HCT116 (cell line): ENCODE results near the gene ENO2.

Experiments
- EZH2phosphoT487 ChIP-seq: fragments of 200-600 bp; IDR thresholded peaks from 2 replicates; pipeline ENCODE4 v1.6.1; 2018; ENCODE audit warnings: antibody characterized with exemption, borderline replicate concordance
- FOSL1 ChIP-seq: IDR thresholded peaks from 2 replicates; pipeline ENCODE4 v1.6.1; 2012; ENCODE audit warnings: low read depth
- POLR2A ChIP-seq: IDR thresholded peaks from 2 replicates; pipeline ENCODE4 v1.7.0; 2011; ENCODE audit warnings: borderline replicate concordance; ENCODE audit not compliant: insufficient read depth, insufficient read length; ENCODE audit errors: extremely low read depth
- POLR2AphosphoS5 ChIP-seq: IDR thresholded peaks from 2 replicates; pipeline ENCODE4 v1.6.1; 2011; ENCODE audit warnings: mild to moderate bottlenecking, low read depth, low read length, moderate library complexity
- RAD21 ChIP-seq: IDR thresholded peaks from 2 replicates; pipeline ENCODE4 v1.6.1; 2012; ENCODE audit warnings: low read depth, mild to moderate bottlenecking
- TF ChIP-seq, protein P1 (sequence below): IDR thresholded peaks from 2 replicates; pipeline ENCODE4 v1.6.1; 2012
- TF ChIP-seq, protein P2 (sequence below), 3 experiments: fragments of 200-600 bp in 1 of 3; sonication (generic) in 1 of 3; IDR thresholded peaks in 2 of 3; conservative IDR thresholded peaks in 1 of 3; 2 replicates each; pipeline ENCODE4 v1.5.1; 2012 to 2017; ENCODE audit warnings: low read depth in 2 of 3, low read length in 2 of 3, antibody characterized with exemption in 1 of 3, borderline replicate concordance in 1 of 3, control low read depth in 1 of 3, mild to moderate bottlenecking in 1 of 3, mixed read lengths in 1 of 3, mixed run types in 1 of 3, moderate library complexity in 1 of 3; ENCODE audit not compliant: insufficient read depth in 1 of 3

DNA sequence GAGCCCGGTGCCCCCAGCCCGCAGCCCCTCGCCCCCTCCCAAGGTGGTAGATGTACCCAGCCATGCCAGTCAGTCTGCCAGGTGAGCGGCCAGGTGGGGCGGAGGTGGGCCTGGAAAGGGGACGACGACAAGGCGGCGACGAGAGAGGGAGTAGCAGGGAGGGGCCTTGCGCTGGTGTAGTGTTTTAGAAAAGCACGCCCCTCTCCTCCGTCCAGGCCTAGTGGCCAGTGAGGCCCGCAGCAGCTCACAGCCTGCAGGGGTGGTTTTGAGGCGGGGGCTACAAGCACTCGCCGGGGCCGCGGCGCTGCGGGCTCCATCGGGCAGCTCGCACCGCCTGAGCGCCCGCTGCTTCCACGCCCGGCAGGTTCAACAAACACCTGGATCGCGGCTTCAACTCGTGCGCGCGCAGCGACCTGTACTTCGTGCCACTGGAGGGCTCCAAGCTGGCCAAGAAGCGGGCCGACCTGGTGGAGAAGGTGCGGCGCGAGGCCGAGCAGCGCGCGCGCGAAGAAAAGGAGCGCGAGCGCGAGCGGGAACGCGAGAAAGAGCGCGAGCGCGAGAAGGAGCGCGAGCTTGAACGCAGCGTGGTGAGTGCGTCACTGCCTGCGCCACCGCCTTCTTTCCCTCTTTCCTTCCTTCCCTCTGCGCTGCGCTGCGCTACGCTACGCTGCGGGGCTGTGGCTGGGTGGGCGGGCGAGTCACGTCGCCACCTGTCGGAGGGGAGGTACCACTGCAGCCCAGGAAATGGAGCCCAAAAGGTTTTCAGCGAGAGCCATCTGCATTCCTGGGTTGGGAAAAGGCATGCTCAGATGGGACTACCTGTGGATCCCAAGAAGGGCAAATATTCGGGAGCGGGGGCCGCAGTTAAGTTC is 23.3 kb downstream of the ENO2 start:
- no peak for TF ChIP-seq RAD21
- TF ChIP-seq, protein P1, sequence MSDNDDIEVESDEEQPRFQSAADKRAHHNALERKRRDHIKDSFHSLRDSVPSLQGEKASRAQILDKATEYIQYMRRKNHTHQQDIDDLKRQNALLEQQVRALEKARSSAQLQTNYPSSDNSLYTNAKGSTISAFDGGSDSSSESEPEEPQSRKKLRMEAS = no peak
- no peak for TF ChIP-seq FOSL1
- TF ChIP-seq, protein P2, sequence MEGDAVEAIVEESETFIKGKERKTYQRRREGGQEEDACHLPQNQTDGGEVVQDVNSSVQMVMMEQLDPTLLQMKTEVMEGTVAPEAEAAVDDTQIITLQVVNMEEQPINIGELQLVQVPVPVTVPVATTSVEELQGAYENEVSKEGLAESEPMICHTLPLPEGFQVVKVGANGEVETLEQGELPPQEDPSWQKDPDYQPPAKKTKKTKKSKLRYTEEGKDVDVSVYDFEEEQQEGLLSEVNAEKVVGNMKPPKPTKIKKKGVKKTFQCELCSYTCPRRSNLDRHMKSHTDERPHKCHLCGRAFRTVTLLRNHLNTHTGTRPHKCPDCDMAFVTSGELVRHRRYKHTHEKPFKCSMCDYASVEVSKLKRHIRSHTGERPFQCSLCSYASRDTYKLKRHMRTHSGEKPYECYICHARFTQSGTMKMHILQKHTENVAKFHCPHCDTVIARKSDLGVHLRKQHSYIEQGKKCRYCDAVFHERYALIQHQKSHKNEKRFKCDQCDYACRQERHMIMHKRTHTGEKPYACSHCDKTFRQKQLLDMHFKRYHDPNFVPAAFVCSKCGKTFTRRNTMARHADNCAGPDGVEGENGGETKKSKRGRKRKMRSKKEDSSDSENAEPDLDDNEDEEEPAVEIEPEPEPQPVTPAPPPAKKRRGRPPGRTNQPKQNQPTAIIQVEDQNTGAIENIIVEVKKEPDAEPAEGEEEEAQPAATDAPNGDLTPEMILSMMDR (IDR thresholded peaks at IDR 0.05 in 2 of 3, conservative IDR thresholded peaks at IDR 0.05 in 1 of 3; ENCODE audit: borderline replicate concordance in 1 of 3, insufficient read depth in 1 of 3, low read depth in 2 of 3, low read length in 2 of 3) = peak in 2 of 3 experiments; percentile 91 to 98; a peak in 4 of 6 replicates
- peak; percentile 75 for TF ChIP-seq POLR2A
- peak; percentile 90 for TF ChIP-seq POLR2AphosphoS5
- no peak for TF ChIP-seq EZH2phosphoT487
